ENCODE measurements around the gene SAPCD1.
A peak's percentile ranks its signal among the peaks of the same experiment; 100 is the strongest.
"Not testable (repeated sequence)": the region's sequence is repeated elsewhere in the genome, so short reads cannot be mapped to it uniquely, and the experiment has no call there.

The SAPCD1 gene

GRCh38 chr6:31779908-31780307, 17.5 kb downstream of the SAPCD1 start:
- DNase-seq, result no peak

GRCh38 chr6:31780507-31781243, 18.2 kb downstream of the SAPCD1 start:
- no peak for DNase-seq

GRCh38 chr6:31781244-31782125, 19.0 kb downstream of the SAPCD1 start:
- DNase-seq, result no peak

DNA sequence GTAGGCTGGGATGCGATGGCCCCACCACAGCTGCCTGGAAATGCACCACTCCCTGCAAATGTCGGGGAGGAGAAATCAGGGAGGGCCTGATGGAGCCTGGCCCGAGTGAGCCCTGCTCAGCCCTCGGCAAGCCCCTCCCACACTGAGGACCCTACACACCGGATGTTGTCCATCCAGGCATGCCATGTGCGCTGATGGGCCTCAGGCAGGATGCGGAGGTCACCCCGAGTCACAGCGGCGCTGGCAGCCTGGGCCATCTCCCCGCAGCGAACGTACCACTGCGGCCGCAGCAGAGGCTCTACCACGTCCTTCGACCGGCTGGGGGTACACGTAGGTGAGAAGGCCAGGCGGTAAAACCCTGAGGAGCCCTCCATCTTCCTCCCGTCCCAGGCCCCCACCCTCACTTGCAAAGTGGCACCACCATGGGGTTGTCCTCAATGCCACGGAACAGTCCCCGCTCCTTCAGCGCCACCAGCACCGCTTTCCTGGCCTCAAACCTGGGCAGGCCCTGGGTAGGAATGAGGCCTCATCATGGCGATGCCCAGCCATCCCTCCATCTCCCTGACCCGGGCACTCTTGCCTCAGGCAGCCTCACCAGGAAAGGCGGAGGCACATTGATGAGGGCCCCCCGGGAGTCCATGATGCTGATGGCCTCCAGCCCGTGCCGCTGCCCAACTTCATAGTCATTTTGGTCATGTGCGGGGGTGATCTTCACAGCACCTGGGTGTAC, 19.8 kb downstream of the SAPCD1 start:
- no peak for DNase-seq

DNA sequence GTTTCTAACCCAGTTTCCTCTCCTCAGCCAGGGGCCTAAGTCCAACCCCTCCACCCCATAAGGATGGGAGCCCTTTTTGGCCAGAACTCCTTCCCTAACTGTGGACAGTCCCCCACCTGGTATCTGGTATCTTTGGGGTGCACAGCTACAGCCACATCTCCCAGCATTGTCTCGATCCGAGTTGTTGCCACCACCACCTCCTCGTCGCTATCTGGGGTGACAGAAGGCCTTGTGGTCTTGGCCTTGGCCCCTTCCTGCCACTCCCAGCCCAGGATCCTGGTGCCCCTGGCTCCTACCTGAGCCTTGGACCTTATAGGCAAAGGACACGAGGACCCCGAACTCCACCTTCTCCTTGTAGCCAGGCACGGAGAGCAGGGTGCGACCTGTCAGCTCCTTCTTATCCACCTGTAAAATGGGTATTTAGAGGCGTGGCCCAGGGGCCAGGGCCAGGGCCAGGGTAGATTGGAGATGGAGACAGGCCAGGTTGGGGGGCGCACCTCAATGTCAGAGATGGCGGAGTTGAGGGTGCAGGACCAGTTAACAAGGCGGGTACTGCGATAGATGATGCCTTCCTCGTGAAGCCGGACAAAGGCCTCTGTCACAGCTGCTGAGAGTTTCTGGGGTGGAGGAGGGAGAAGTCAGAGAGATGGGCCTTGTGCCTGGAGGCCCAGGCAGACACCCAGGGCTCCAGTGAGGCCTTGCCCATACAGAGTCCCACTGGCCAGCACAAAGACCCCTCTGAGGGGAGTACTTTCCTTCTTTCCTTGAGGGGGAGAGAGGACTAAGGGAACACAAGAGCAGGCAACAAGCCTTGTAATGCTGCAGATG, 21.9 kb downstream of the SAPCD1 start:
- DNase-seq, result no peak

- no peak for DNase-seq
Observed at GRCh38 chr6:31785475-31785874, 23.0 kb downstream of the SAPCD1 start.

DNA sequence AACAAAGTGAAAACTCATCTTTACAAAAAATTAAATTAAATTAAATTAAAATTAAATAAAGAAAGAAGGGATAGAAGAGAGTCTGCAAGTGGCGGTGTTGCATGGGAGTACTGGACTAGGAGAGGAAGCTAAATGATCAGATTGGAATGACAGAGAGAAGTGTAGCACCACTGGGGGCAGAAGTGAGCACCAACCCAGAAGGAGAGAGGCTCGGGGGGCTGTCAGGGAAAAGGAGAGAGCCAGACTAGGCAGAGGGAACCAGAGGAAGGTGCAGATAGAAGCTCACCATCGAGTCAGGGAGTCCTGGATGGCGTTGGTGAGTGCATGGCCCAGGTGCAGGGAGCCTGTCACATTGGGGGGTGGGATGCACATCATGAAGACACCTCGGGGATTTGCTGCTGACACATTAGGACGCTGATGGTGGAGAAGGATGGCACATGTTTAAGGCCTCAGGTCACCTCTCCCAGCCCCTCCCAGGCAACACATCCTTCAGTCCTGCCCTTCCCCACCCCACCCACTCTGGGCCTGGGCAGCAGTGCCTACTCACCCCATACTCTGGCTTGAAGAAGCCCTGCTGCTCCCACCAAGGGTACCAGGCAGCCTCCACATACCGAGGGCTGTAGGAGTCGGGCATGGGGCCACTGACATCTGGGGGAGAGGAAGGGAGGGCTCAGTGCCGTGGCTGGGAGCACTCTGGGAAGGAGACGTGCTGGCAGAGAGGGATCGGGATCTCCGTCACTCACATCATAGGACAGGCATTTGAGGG, 29.1 kb downstream of the SAPCD1 start:
- no peak for DNase-seq

DNA sequence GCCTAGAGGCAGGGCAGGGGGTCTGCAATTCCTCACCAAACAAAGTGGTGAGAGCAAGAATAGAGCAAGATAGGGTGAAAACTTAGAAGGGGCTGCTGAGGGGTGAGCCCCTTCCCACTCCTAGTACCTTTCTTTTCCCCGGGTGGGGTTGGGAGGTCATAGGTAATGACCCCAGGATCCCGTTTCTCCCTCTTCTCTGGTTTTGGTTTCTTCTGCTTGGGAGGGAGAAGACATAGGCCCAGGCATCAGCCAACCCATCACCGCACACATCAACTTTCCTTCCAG, 29.6 kb downstream of the SAPCD1 start:
- DNase-seq, result no peak

DNA sequence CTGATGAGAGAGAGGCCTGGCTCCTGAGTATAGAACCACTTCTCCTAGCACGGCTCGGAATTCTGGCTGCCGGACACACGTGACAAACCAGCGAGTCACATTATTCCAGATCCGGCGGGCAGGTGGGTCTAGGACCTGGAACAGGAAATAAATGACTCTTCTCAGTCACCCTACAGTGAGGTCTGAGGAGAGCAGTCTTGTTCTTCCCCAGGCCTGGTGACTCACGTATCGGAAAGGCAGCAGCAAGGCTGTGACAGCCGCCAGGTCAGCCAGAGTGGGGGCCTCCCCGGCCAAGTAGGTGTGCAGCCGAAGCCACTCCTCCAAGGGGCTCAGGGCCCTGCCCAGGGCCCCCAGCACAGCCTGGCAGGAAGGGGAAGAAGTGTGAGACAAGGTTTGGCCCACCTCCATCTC, 30.3 kb downstream of the SAPCD1 start:
- no peak for DNase-seq

- DNase-seq, result not testable (repeated sequence)
Observed at GRCh38 chr6:31793927-31794245, 31.4 kb downstream of the SAPCD1 start.

DNA sequence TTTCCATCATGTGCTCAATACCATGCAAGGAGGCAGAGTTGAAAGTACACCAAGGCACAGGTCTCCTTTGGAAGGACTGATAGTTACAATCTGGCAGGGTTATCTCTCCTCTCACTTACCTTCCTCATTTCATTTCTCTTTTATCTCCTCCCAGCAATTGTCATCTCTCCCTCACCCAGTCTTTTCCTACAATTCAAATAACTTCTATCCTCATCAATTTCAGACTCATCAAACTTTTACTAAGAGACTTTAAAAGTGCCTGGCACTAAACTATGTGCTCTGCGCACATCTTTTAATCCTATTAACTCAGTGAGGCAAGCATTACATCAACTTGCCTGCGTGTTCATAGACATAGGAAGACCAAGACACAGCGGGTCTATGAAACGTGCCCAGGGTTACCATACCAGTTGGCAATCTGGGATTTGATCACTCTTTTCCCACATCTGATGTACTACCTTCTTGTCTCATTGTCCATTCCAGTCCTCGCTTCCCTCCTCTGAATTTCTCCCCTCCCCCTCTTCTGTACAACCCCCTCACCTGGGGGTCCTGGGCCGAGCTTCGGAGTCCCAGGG, 31.9 kb downstream of the SAPCD1 start:
- no peak for DNase-seq

DNA sequence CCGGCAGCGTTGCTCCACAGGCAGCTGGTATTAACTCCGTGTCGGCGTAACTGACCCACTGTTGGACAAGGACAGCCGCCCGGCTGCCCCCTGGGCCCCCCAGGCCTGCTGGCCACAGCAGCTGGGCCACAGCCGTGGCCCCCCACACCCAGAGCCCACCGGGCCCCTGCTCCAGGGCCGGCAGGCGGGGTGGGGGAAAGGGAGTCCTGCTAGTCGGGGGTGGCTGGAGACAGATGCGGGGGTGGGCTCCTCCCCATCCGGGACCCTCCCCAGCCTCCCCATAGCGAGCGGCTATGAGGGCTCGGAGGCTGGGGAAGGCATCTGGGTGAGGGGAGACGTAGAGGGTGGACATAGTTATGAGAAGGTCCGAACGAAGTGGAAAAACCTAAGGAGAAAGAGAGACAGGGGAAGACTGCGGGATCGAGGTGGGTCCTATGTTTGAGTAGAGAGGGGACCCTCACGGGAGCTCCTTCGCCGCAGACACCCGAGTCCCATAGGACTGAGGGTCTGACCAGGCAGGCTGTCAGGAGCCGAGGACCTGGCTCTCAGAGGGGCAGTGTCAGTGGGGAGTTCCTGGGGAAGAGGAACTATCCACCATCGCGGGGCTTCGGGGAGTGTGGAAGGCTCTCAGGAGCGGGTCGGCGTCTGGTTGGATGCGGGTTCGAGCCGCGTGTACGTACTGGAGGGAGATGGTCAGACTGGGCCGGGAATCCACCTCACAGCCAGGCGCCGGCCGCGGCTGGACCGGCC, 32.6 kb downstream of the SAPCD1 start:
- DNase-seq, result peak; percentile 40

GRCh38 chr6:31795616-31796298, 33.3 kb downstream of the SAPCD1 start, which contains the start of gene VARS1:
Gene VARS1 (minus strand): TSS chr6:31795752. CDS start chr6:31795217, 535 bp downstream.
- peak; percentile 89 for DNase-seq

DNA sequence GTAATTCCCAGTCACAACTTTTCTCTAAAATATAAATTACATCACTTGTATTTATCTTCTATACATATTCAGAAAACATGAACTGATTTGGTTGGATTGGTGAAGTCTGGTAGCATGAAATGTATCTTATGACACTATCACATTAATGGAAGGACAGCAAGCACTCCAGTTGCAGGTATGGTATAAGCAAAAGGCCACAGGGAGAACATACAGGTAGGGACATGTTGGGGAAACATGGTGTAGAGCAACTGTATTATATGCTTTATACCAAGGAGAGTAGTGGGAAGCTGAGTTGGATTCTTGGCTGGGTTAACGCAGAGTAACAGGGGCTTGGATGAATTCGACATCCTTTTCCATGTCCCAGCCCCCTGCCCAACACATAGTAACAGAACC, 34.5 kb downstream of the SAPCD1 start:
- DNase-seq, result no peak

- no peak for DNase-seq
Observed at GRCh38 chr6:31797588-31797987, 35.1 kb downstream of the SAPCD1 start.

DNA sequence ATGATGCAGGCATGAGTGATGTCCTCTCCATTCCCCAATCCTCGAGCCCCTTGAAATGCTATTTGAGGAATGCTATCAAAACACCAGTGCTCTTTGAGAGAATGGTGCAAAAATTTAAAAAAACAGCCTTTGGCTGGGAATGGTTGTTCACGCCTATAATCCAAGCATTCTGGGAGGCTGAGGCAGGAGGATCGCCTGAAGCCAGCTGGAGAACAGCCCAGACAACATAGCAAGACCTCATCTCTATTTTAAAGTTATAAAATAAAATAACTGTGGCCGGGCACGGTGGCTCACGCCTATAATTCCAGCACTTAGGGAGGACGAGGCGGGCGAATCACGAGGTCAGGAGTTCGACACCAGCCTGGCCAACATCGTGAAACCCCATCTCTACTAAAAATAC, 37.3 kb downstream of the SAPCD1 start:
- DNase-seq, result no peak

GRCh38 chr6:31801031-31801927, 38.8 kb downstream of the SAPCD1 start:
- not testable (repeated sequence) for DNase-seq

GRCh38 chr6:31805939-31806469, 43.5 kb downstream of the SAPCD1 start:
- DNase-seq, result no peak

All from stimulated activated CD4-positive, alpha-beta T cell treated with anti-CD3 and anti-CD28 coated beads, Interleukin-1b, Interleukin-23, amount 100 ng/mL, for 48 hours (primary cell).